OCI-LY7 (cell line): ENCODE results near the gene OFD1. TPM values are rescaled to one million over a fixed set of nuclear protein-coding genes. Genes with fewer than 3 reads are reported as not detected.

Experiments
- BruUV-seq: library from RNA; stranded (reverse); fragments of 400-500 nt; replicated peaks from 2 replicates; lab custom pipeline; 2021; lab: Mats Ljungman, UMichigan
- CTCF ChIA-PET: fragments of 300-600 bp; sonication (Branson Sonifier 250); formaldehyde crosslinking; loops from one replicate; lab custom pipeline; 2022; ENCODE audit warnings: antibody characterized with exemption; ENCODE audit not compliant: unreplicated experiment; lab: Charles Lee
- POLR2A ChIA-PET: fragments of 300-600 bp; sonication (Branson Sonifier 250); formaldehyde crosslinking; loops from one replicate; lab custom pipeline; 2022; ENCODE audit warnings: antibody characterized with exemption; lab: Charles Lee
- DNase-seq: peaks from one replicate; pipeline ENCODE4 v3.0.0-alpha.2; 2015; ENCODE audit warnings: low spot score
- H2AFZ ChIP-seq: fragments of 200-600 bp; sonication (generic), shearing (Covaris generic); 2 replicates; pipeline ENCODE4 v1.6.1; 2014; ENCODE audit warnings: mild to moderate bottlenecking, antibody characterized with exemption, low read length, moderate library complexity
- H3K27ac ChIP-seq: fragments of 200-600 bp; sonication (generic); 2 replicates; pipeline ENCODE4 v1.5.1; 2014; ENCODE audit warnings: mixed run types, low read depth, mild to moderate bottlenecking, moderate library complexity, low read length, inconsistent platforms; ENCODE audit not compliant: poor library complexity, severe bottlenecking
- H3K36me3 ChIP-seq: fragments of 200-600 bp; sonication (generic); 2 replicates; pipeline ENCODE4 v1.6.1; 2014; ENCODE audit warnings: mild to moderate bottlenecking, antibody characterized with exemption, low read length, moderate library complexity, mixed read lengths; ENCODE audit not compliant: insufficient read depth
- H3K4me1 ChIP-seq: fragments of 200-600 bp; sonication (generic); 2 replicates; pipeline ENCODE4 v1.5.1; 2014; ENCODE audit warnings: mild to moderate bottlenecking, low read length; ENCODE audit not compliant: insufficient read depth, poor library complexity, severe bottlenecking
- H3K4me2 ChIP-seq: fragments of 200-600 bp; sonication (generic); 2 replicates; pipeline ENCODE4 v1.6.1; 2014; ENCODE audit warnings: mild to moderate bottlenecking, low read length
- H3K4me3 ChIP-seq: fragments of 200-600 bp; sonication (generic); 2 replicates; pipeline ENCODE4 v1.5.1; 2014; ENCODE audit warnings: mild to moderate bottlenecking, low read depth, low read length; ENCODE audit not compliant: poor library complexity, severe bottlenecking
- H3K79me2 ChIP-seq: fragments of 200-600 bp; sonication (generic); 2 replicates; pipeline ENCODE4 v1.6.1; 2016; ENCODE audit warnings: low read depth, mild to moderate bottlenecking, low read length, moderate library complexity, mixed read lengths; ENCODE audit not compliant: insufficient read depth
- H3K9me2 ChIP-seq: fragments of 200-600 bp; sonication (generic); 2 replicates; pipeline ENCODE4 v1.6.1; 2016; ENCODE audit warnings: mild to moderate bottlenecking, low read length, mixed read lengths; ENCODE audit not compliant: insufficient read depth
- H3K9me3 ChIP-seq: fragments of 200-600 bp; sonication (generic); 2 replicates; pipeline ENCODE4 v1.6.1; 2014; ENCODE audit warnings: mild to moderate bottlenecking, mixed run types, low read length, mixed read lengths
- H4K20me1 ChIP-seq: fragments of 200-600 bp; sonication (generic); 2 replicates; pipeline ENCODE4 v1.6.1; 2014; ENCODE audit warnings: mild to moderate bottlenecking, antibody characterized with exemption, low read length, moderate library complexity, mixed read lengths; ENCODE audit not compliant: insufficient read depth
- CTCF ChIP-seq: fragments of 200-600 bp; sonication (generic); conservative IDR thresholded peaks from 2 replicates; pipeline ENCODE4 v1.5.1; 2014; ENCODE audit warnings: mild to moderate bottlenecking, antibody characterized with exemption, low read length, moderate library complexity, mixed read lengths
- EZH2phosphoT487 ChIP-seq: fragments of 200-600 bp; sonication (generic); IDR thresholded peaks from 2 replicates; pipeline ENCODE4 v1.6.1; 2018; ENCODE audit warnings: low read depth, borderline replicate concordance, mild to moderate bottlenecking, mixed run types, antibody characterized with exemption, low read length, moderate library complexity, mixed read lengths
- intact Hi-C: fragments of 100-400 bp; cut with micrococcal nuclease; formaldehyde crosslinking; loops from one replicate; pipeline ENCODE4 v1.10.0; 2022; ENCODE audit not compliant: unreplicated experiment
- total RNA-seq, 2 experiments: library from RNA; depleted of rRNA in 1 of 2; stranded (reverse); fragments of >200 nt in 1 of 2; shearing (Covaris generic) in 1 of 2; gene quantifications; 2 replicates each; pipeline ENCODE4 v1.2.3, GENCODE V29; 2014 to 2022

The OFD1 gene
- total RNA-seq, 2 experiments from 2014 or later = 60.7 to 64.7 TPM

DNA sequence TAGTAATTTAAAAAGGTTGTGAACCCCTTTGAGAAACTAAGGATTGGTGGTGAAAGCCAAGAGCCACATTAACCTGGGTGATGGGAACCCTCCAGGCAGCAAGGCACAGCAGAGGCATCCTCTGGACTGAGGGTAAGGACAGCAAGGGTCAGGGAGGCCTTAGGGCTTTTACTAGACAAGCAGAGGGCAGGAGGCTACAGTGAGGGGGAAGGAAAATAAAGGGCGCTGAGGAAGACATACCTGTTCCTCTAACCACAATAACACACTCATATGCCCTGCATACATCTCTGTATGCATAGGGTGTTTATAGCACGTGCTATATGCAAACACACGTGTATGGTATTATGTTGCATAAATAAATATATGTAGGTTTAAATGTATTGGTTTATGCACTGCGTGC is 63.6 kb downstream of the OFD1 start:
- H3K9me2 ChIP-seq = no peaks in the 10 kb centered on the region
- no peak overlapping the region for H2AFZ ChIP-seq
- H3K9me3 ChIP-seq = no peaks in the 10 kb centered on the region
- peaks cover 12% of the 10 kb centered on the region for H3K4me1 ChIP-seq
- H3K79me2 ChIP-seq = no peaks in the 10 kb centered on the region
- no peaks in the 10 kb centered on the region for H4K20me1 ChIP-seq
- ChIA-PET CTCF (no interaction called here), POLR2A (no interaction called here)
- H3K4me2 ChIP-seq = no peak overlapping the region
- intact Hi-C loops = no loop called here
- no peak for DNase-seq
- BruUV-seq = no TSS peak
- no peak overlapping the region for H3K4me3 ChIP-seq
- H3K27ac ChIP-seq = no peak overlapping the region
- H3K36me3 ChIP-seq = no peaks in the 10 kb centered on the region
- TF ChIP-seq EZH2phosphoT487 (no peak), CTCF (no peak)

DNA sequence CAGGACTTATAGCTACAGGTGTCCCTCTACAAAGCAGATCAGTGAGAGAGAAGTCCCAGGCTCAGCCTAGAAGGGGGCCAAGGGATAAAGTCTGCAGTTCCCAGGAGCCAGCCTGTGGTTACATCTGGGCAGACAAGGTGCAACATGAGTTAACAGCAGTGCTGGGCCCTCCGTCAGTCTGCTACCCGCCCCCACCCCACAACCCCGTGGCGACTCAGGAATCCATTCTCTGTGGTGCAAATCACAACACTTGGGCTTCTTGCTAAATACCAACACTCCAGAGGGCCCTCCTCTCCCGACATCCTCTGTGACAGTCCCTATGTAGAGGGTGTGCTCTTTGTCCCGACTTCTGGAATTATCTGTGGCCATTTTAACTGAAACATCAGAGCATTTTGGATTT is 68.6 kb downstream of the OFD1 start:
- Histone ChIP-seq H2AFZ (no peak overlapping the region), H3K9me2 (no peaks in the 10 kb centered on the region), H3K9me3 (no peaks in the 10 kb centered on the region), H3K79me2 (no peaks in the 10 kb centered on the region), H3K4me2 (no peak overlapping the region), H3K4me1 (peaks cover 4% of the 10 kb centered on the region), H3K36me3 (no peaks in the 10 kb centered on the region), H4K20me1 (no peaks in the 10 kb centered on the region), H3K27ac (no peak overlapping the region), H3K4me3 (no peak overlapping the region)
- ChIA-PET POLR2A (interaction anchor here (1.3 kb wide), 1 partner anchor 19 kb away, joined by 4 read pairs; no protein-coding TSS in a partner anchor), CTCF (no interaction called here)
- DNase-seq = no peak
- TF ChIP-seq EZH2phosphoT487 = no peak
- TF ChIP-seq CTCF = no peak
- intact Hi-C loops = no loop called here
- no TSS peak for BruUV-seq

- POLR2A ChIA-PET = no interaction called here
These were observed 70.7 kb downstream of the OFD1 start for GRCh38 chrX:13805241-13805640.

More at GRCh38 chrX:13805241-13805640, 70.7 kb downstream of the OFD1 start:
- no peak overlapping the region for H3K27ac ChIP-seq
- H3K79me2 ChIP-seq = no peaks in the 10 kb centered on the region
- H3K4me2 ChIP-seq = no peak overlapping the region
- no peaks in the 10 kb centered on the region for H3K9me2 ChIP-seq
- peaks cover 4% of the 10 kb centered on the region for H3K4me1 ChIP-seq
- intact Hi-C loops = no loop called here
- no peak overlapping the region for H2AFZ ChIP-seq
- CTCF ChIA-PET = no interaction called here
- no TSS peak for BruUV-seq
- H3K9me3 ChIP-seq = no peaks in the 10 kb centered on the region
- no peaks in the 10 kb centered on the region for H4K20me1 ChIP-seq
- no peaks in the 10 kb centered on the region for H3K36me3 ChIP-seq
- TF ChIP-seq CTCF (peak; percentile 35; the same call in 1 of the 2 replicates), EZH2phosphoT487 (no peak)
- peak; percentile 13 for DNase-seq
- H3K4me3 ChIP-seq = no peak overlapping the region
